ENCODE data around the gene TNFRSF8. TPM values are rescaled to one million over a fixed set of nuclear protein-coding genes. Genes with fewer than 3 reads are reported as not detected.

Gene TNFRSF8
- total RNA-seq, 2 experiments from 2014 or later, result 0.14 TPM; not detected in 1

DNA sequence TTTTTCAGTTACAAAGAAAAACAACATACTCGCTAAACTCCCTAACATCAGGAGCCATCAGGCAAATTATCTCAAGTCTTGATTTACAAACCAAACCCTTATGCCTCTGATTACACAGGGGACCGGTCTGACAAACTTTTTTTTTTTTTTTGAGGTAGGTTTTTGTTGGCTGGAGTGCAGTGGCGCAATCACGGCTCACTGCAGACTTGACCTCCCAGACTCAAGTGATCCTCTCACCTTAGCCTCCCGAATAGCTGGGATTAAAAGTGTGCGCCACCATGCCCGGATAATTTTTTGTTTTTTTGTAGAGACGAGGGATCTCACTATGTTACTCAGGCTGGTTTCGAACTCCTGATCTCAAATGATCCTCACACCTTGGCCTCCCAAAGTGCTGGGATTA, 47.6 kb upstream of the TNFRSF8 start:
- DNase-seq (no peak), ATAC-seq (ENCODE audit: poor library complexity) (no peak)
- intact Hi-C loops (cut with DNase I, micrococcal nuclease), result no loop called here
- Histone ChIP-seq H3K9me3 (ENCODE audit: control insufficient read depth in 1 of 2, insufficient read depth in 1 of 2, low read length in 2 of 2) (no peaks in the 10 kb centered on the region), H3K36me3 (ENCODE audit: insufficient read depth, low read length) (peaks cover 22% of the 10 kb centered on the region), H3K27me3 (ENCODE audit: control insufficient read depth in 1 of 2, insufficient read depth in 2 of 2, low read length in 2 of 2) (no peaks in the 10 kb centered on the region), H3K27ac (ENCODE audit: low read depth in 1 of 2, low read length in 2 of 2) (no peak overlapping the region), H3K4me3 (ENCODE audit: low read length) (no peak overlapping the region), H3K4me1 (ENCODE audit: insufficient read depth, low read length) (peaks cover 14% of the 10 kb centered on the region)
- ChIA-PET POLR2A (no interaction called here), CTCF (no interaction called here)
- Mint-ChIP-seq H3K27me3 (no peaks in the 10 kb centered on the region), H3K36me3 (ENCODE audit: low read depth) (peaks cover 35% of the 10 kb centered on the region), H3K4me3 (no peak overlapping the region), H3K4me1 (ENCODE audit: low read depth) (peaks cover 12% of the 10 kb centered on the region), H3K9me3 (no peaks in the 10 kb centered on the region), H3K27ac (no peak overlapping the region)
- TF ChIP-seq, protein P1, sequence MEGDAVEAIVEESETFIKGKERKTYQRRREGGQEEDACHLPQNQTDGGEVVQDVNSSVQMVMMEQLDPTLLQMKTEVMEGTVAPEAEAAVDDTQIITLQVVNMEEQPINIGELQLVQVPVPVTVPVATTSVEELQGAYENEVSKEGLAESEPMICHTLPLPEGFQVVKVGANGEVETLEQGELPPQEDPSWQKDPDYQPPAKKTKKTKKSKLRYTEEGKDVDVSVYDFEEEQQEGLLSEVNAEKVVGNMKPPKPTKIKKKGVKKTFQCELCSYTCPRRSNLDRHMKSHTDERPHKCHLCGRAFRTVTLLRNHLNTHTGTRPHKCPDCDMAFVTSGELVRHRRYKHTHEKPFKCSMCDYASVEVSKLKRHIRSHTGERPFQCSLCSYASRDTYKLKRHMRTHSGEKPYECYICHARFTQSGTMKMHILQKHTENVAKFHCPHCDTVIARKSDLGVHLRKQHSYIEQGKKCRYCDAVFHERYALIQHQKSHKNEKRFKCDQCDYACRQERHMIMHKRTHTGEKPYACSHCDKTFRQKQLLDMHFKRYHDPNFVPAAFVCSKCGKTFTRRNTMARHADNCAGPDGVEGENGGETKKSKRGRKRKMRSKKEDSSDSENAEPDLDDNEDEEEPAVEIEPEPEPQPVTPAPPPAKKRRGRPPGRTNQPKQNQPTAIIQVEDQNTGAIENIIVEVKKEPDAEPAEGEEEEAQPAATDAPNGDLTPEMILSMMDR (IDR thresholded peaks at IDR 0.05), result no peak

DNA sequence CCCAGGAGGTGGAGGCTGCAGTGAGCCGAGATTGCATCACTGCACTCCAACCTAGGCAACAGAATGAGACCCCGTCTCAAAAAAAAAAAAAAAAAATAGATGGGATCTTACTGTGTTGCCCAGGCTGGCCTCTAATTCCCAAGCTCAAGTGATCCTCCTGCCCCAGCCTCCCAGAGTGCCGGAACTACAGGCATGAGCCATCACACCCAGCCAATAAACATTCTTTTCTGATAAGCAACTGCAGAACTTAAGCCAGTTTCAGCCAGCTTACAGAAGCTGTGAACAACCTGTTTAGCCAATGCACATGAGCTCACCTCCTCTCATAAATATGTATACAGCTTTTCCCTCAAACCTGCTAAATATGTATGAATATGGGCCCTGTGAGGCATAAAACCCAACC, 46.9 kb upstream of the TNFRSF8 start:
- POLR2A ChIA-PET, result interaction anchor here (0.7 kb wide), 1 partner anchor 63 kb away, joined by 4 read pairs; no protein-coding TSS in a partner anchor
- DNase-seq, result no peak
- no peak for ATAC-seq (ENCODE audit: poor library complexity)
- no peak overlapping the region for H3K4me3 ChIP-seq (ENCODE audit: low read length)
- H3K27me3 Mint-ChIP-seq, result no peaks in the 10 kb centered on the region
- peaks cover 28% of the 10 kb centered on the region for H3K36me3 Mint-ChIP-seq (ENCODE audit: low read depth)
- H3K27me3 ChIP-seq (ENCODE audit: control insufficient read depth in 1 of 2, insufficient read depth in 2 of 2, low read length in 2 of 2), result no peaks in the 10 kb centered on the region
- H3K36me3 ChIP-seq (ENCODE audit: insufficient read depth, low read length), result peaks cover 16% of the 10 kb centered on the region
- peaks cover 15% of the 10 kb centered on the region for H3K4me1 ChIP-seq (ENCODE audit: insufficient read depth, low read length)
- H3K4me1 Mint-ChIP-seq (ENCODE audit: low read depth), result peaks cover 12% of the 10 kb centered on the region
- H3K9me3 Mint-ChIP-seq, result no peaks in the 10 kb centered on the region
- no peak overlapping the region for H3K27ac Mint-ChIP-seq
- H3K27ac ChIP-seq (ENCODE audit: low read depth in 1 of 2, low read length in 2 of 2), result no peak overlapping the region
- intact Hi-C loops (cut with DNase I, micrococcal nuclease), result no loop called here
- peak overlapping the region; percentile 14 for H3K4me3 Mint-ChIP-seq
- CTCF ChIA-PET, result no interaction called here
- no peaks in the 10 kb centered on the region for H3K9me3 ChIP-seq (ENCODE audit: control insufficient read depth in 1 of 2, insufficient read depth in 1 of 2, low read length in 2 of 2)
- TF ChIP-seq, protein P1 (IDR thresholded peaks at IDR 0.05), result no peak

DNA sequence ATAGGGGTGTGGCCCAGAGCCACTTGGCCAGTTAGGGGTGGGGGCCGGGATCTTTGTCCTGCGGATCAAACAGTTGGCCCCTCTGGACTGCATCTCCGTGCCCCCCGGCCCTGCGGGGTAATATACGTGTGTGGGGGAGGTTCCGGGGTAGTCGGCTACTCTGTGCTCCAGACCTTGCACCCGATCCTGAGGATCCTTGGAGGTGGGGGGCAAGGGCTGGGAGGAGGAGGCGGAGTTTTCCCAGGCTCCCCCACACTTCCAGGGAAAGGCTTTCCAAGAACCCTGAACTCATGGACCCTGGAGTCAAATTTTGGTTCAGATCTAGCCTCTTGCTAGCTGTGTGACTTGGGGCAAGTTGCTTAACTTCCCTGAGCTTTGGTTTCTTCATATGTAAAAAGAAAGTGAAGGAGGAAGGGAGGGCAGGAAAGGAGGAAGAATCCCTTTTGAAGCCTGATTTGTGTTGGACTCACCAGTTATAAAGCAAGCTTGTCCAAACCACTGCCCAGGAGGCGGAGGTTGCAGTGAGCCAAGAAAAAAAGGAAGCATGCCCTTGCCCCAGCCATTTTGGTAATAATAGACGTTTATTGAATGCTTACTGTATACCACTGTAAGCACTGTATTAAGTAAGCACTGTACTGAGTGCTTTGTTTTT, 43.1 kb upstream of the TNFRSF8 start:
- ChIA-PET POLR2A (interaction anchor here (0.5 to 3.3 kb wide), 6 partner anchors 37 to 158 kb away, joined by 3 to 55 read pairs (median 5); partner anchors contain the start of genes MFN2 and TNFRSF8), CTCF (no interaction called here)
- Histone ChIP-seq H3K36me3 (ENCODE audit: insufficient read depth, low read length) (peaks cover 17% of the 10 kb centered on the region), H3K27me3 (ENCODE audit: control insufficient read depth in 1 of 2, insufficient read depth in 2 of 2, low read length in 2 of 2) (no peaks in the 10 kb centered on the region), H3K4me3 (ENCODE audit: low read length) (peak overlapping the region; percentile 81), H3K9me3 (ENCODE audit: control insufficient read depth in 1 of 2, insufficient read depth in 1 of 2, low read length in 2 of 2) (no peaks in the 10 kb centered on the region), H3K27ac (ENCODE audit: low read depth in 1 of 2, low read length in 2 of 2) (peak overlapping the region in 1 of 2 donors; percentile 17), H3K4me1 (ENCODE audit: insufficient read depth, low read length) (peaks cover 19% of the 10 kb centered on the region)
- no peaks in the 10 kb centered on the region for H3K27me3 Mint-ChIP-seq
- intact Hi-C loops (cut with DNase I, micrococcal nuclease), result loop anchor here (1.0 to 2.0 kb wide), 2 partner anchors 40 to 111 kb away; partner anchors contain the start of gene MFN2 (in 2 of the 2)
- ATAC-seq (ENCODE audit: poor library complexity), result no peak
- H3K36me3 Mint-ChIP-seq (ENCODE audit: low read depth), result peaks cover 15% of the 10 kb centered on the region
- H3K4me3 Mint-ChIP-seq, result peak overlapping the region; percentile 87
- peak overlapping the region; percentile 77 for H3K27ac Mint-ChIP-seq
- H3K4me1 Mint-ChIP-seq (ENCODE audit: low read depth), result peaks cover 12% of the 10 kb centered on the region
- no peaks in the 10 kb centered on the region for H3K9me3 Mint-ChIP-seq
- TF ChIP-seq, protein P1 (IDR thresholded peaks at IDR 0.05), result no peak
- peak in 2 of 14 experiments; percentile 36 to 40 for DNase-seq

Measured in CD4-positive, alpha-beta T cell (primary cell).